CD4-positive, CD25-positive, alpha-beta regulatory T cell (primary cell): ENCODE measurements around the gene LRRFIP1. TPM values are rescaled to one million over a fixed set of nuclear protein-coding genes. Genes with fewer than 3 reads are reported as not detected.
"Not testable (repeated sequence)": the region's sequence is repeated elsewhere in the genome, so short reads cannot be mapped to it uniquely, and the experiment has no call there.

Experiments used
- ATAC-seq, 2 donors: fragments of 150-1000 bp; cut with Tn5 transposase; one replicate each; pipeline ENCODE4 v1.10.0; 2021; ENCODE audit warnings: low read depth in 2 of 2, moderate number of reproducible peaks in 2 of 2, moderate library complexity in 1 of 2
- DNase-seq, 3 donors: peaks; one replicate each; pipeline versions ENCODE4 v3.0.0 to v3.0.0-alpha.2; 2012 to 2022; ENCODE audit warnings: mixed read lengths in 1 of 3
- H3K27ac ChIP-seq: one replicate; pipeline ENCODE4 v1.7.0; 2013; ENCODE audit warnings: mild to moderate bottlenecking, low read length; ENCODE audit not compliant: insufficient read depth, poor library complexity, severe bottlenecking
- H3K27me3 ChIP-seq: one replicate; pipeline ENCODE4 v1.7.0; 2013; ENCODE audit warnings: low read length; ENCODE audit not compliant: control insufficient read depth, insufficient read depth
- H3K36me3 ChIP-seq: one replicate; pipeline ENCODE4 v1.7.0; 2013; ENCODE audit warnings: mild to moderate bottlenecking, low read length, moderate library complexity; ENCODE audit not compliant: control insufficient read depth, insufficient read depth
- H3K4me1 ChIP-seq: 2 replicates; pipeline ENCODE4 v1.7.0; 2013; ENCODE audit warnings: mild to moderate bottlenecking, low read length; ENCODE audit not compliant: insufficient read depth, control insufficient read depth, poor library complexity, severe bottlenecking
- H3K4me3 ChIP-seq: one replicate; pipeline ENCODE4 v1.7.0; 2013; ENCODE audit warnings: low read depth, mild to moderate bottlenecking, low read length, moderate library complexity
- H3K9me3 ChIP-seq, 2 experiments: 1 replicate in 1 of 2; 2 replicates in 1 of 2; pipeline ENCODE4 v1.7.0; 2013; ENCODE audit warnings: low read length in 2 of 2, mild to moderate bottlenecking in 1 of 2, moderate library complexity in 1 of 2; ENCODE audit not compliant: control insufficient read depth in 2 of 2
- H3K27ac Mint-ChIP-seq, 3 donors: one replicate each; pipeline ENCODE4 v1.8.0; 2020 to 2022; ENCODE audit warnings: mild to moderate bottlenecking in 3 of 3, mixed read lengths in 3 of 3, moderate library complexity in 2 of 3
- H3K27me3 Mint-ChIP-seq: one replicate; pipeline ENCODE4 v1.8.0; 2022; ENCODE audit warnings: mild to moderate bottlenecking, mixed read lengths
- H3K36me3 Mint-ChIP-seq: one replicate; pipeline ENCODE4 v1.8.0; 2020; ENCODE audit warnings: mixed read lengths
- H3K4me1 Mint-ChIP-seq, 4 donors: one replicate each; pipeline ENCODE4 v1.8.0; 2020 to 2022; ENCODE audit warnings: mixed read lengths in 4 of 4, mild to moderate bottlenecking in 1 of 4
- H3K4me3 Mint-ChIP-seq, 4 donors: one replicate each; pipeline ENCODE4 v1.8.0; 2020 to 2022; ENCODE audit warnings: mild to moderate bottlenecking in 4 of 4, mixed read lengths in 4 of 4, moderate library complexity in 3 of 4
- H3K9me3 Mint-ChIP-seq, 7 donors: one replicate each; pipeline ENCODE4 v1.8.0; 2020 to 2022; ENCODE audit warnings: mixed read lengths in 7 of 7, mild to moderate bottlenecking in 3 of 7, moderate library complexity in 2 of 7
- polyA plus RNA-seq, 4 donors: library from polyadenylated mRNA; unstranded; fragments of 300-500 nt; fragmentation: Illumina TruSeq; gene quantifications; one replicate each; pipeline ENCODE4 v1.2.3, GENCODE V29; 2021
- total RNA-seq: library from RNA; stranded (reverse); gene quantifications from one replicate; pipeline ENCODE4 v1.2.3, GENCODE V29; 2022

LRRFIP1 gene
- total and polyA plus RNA-seq, 5 donors from 2014 or later, result 69.4 to 183 (median 80.3) TPM

- no peaks in the 10 kb centered on the region for H3K9me3 ChIP-seq
- H3K27ac ChIP-seq, result no peak overlapping the region
- ATAC-seq, result no peak
- peaks cover 83% of the 10 kb centered on the region for H3K36me3 ChIP-seq
- Mint-ChIP-seq H3K27ac (no peak overlapping the region), H3K9me3 (no peaks in the 10 kb centered on the region), H3K4me1 (peaks cover 0 to 14% (median 4%) of the 10 kb centered on the region in 4 donors), H3K36me3 (peaks cover 63% of the 10 kb centered on the region), H3K27me3 (no peaks in the 10 kb centered on the region), H3K4me3 (no peak overlapping the region)
- no peaks in the 10 kb centered on the region for H3K4me1 ChIP-seq
- no peak for DNase-seq
- H3K27me3 ChIP-seq, result no peaks in the 10 kb centered on the region
- H3K4me3 ChIP-seq, result no peak overlapping the region
These were observed 146.4 kb downstream of the LRRFIP1 start for GRCh38 chr2:237773826-237774225.

DNA sequence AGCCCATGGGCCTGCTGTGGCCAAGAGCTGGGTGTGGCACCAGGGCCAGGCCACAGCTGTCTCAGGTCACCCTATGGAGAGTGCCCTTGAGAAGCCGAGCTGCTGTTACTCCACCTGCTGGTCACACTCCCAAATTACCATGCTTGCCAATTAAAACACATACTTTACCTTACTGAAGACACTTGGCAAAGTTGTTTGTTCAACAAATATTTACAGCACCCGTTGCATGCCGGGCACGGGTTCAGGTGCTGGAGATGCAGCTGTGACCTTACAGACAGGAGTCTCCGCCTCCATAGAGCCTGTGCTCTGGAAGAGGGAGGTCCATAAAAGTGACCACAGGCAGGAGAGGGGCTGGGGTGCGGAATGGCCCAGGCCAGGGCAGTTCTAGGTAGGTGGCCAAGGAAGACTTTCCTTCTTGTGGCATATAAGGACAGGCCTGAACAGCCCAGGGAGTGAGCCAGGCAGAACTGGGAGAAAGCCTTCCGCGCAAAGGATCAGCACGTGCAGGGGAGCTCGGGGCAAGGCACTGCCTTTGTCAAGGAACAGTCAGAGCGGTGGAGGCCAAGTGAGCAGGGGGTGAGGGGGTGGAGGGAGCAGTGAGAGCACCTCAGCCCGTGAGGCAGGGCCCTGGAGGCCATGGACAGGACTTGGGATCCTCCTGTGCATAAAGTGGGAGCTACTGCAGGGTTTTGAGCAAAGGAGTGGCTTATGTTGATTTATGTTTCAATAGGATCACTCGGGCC is 147.6 kb downstream of the LRRFIP1 start:
- H3K4me1 ChIP-seq, result no peaks in the 10 kb centered on the region
- peaks cover 65% of the 10 kb centered on the region for H3K36me3 Mint-ChIP-seq
- no peaks in the 10 kb centered on the region for H3K9me3 ChIP-seq
- H3K27ac ChIP-seq, result no peak overlapping the region
- no peak overlapping the region for H3K4me3 ChIP-seq
- peak overlapping the region in 1 of 4 donors; percentile 24 for H3K4me3 Mint-ChIP-seq
- no peaks in the 10 kb centered on the region for H3K27me3 Mint-ChIP-seq
- H3K27ac Mint-ChIP-seq, result peak overlapping the region in 1 of 3 donors; percentile 58
- no peaks in the 10 kb centered on the region for H3K9me3 Mint-ChIP-seq
- peaks cover 83% of the 10 kb centered on the region for H3K36me3 ChIP-seq
- peak in 2 of 3 donors; percentile 29 to 65 for DNase-seq
- peaks cover 0 to 7% (median 4%) of the 10 kb centered on the region in 4 donors for H3K4me1 Mint-ChIP-seq
- ATAC-seq, result no peak
- no peaks in the 10 kb centered on the region for H3K27me3 ChIP-seq

GRCh38 chr2:237779521-237779920 is 152.1 kb downstream of the LRRFIP1 start:
- H3K4me3 Mint-ChIP-seq, result no peak overlapping the region
- peaks cover 74% of the 10 kb centered on the region for H3K36me3 ChIP-seq
- peaks cover 0 to 1% of the 10 kb centered on the region in 2 experiments for H3K9me3 ChIP-seq
- DNase-seq, result no peak
- H3K27ac ChIP-seq, result no peak overlapping the region
- H3K4me1 ChIP-seq, result no peaks in the 10 kb centered on the region
- H3K27ac Mint-ChIP-seq, result no peak overlapping the region
- no peaks in the 10 kb centered on the region for H3K27me3 Mint-ChIP-seq
- ATAC-seq, result no peak
- H3K9me3 Mint-ChIP-seq, result peaks cover 0 to 5% (median 0%) of the 10 kb centered on the region in 7 donors
- H3K27me3 ChIP-seq, result no peaks in the 10 kb centered on the region
- peaks cover 0 to 7% (median 2%) of the 10 kb centered on the region in 4 donors for H3K4me1 Mint-ChIP-seq
- H3K36me3 Mint-ChIP-seq, result peaks cover 65% of the 10 kb centered on the region
- H3K4me3 ChIP-seq, result no peak overlapping the region

DNA sequence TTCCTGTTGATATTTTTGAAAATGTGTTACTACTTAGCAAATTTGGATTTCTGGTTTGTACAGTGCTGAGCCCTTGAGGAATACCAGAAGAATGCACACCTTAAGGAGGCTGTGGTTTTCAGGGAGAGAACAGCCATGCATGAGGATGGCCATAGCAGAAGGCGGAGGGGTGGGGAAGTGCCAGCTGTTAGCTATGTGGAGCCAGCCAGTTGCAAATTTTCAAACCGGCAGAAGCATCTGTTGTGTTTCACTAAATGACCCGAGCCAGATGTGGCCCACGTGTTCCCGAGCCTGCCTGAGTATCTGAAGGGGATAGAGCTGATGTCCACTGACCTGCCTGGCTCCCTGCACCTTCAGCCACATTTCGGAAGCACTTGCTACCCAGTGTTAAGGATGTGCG is 154.8 kb downstream of the LRRFIP1 start:
- ATAC-seq, result no peak
- no peak overlapping the region for H3K27ac ChIP-seq

GRCh38 chr2:237783678-237784077 is 156.3 kb downstream of the LRRFIP1 start:
- H3K27me3 ChIP-seq, H3K4me1 ChIP-seq, H3K27me3 Mint-ChIP-seq, H3K9me3 ChIP-seq, DNase-seq, ATAC-seq, H3K27ac ChIP-seq, H3K4me3 ChIP-seq, H3K4me1 Mint-ChIP-seq, H3K27ac Mint-ChIP-seq, H3K4me3 Mint-ChIP-seq: not testable (repeated sequence)
- Mint-ChIP-seq H3K9me3 (peaks cover 0 to 16% (median 0%) of the 10 kb centered on the region in 7 donors), H3K36me3 (peaks cover 46% of the 10 kb centered on the region)
- peaks cover 57% of the 10 kb centered on the region for H3K36me3 ChIP-seq

More for the DNA sequence above, 154.8 kb downstream of the LRRFIP1 start:
- Mint-ChIP-seq H3K27ac (no peak overlapping the region), H3K36me3 (peaks cover 54% of the 10 kb centered on the region), H3K27me3 (no peaks in the 10 kb centered on the region), H3K9me3 (peaks cover 0 to 14% (median 0%) of the 10 kb centered on the region in 7 donors), H3K4me3 (no peak overlapping the region), H3K4me1 (no peaks in the 10 kb centered on the region)
- Histone ChIP-seq H3K27me3 (no peaks in the 10 kb centered on the region), H3K9me3 (peaks cover 0 to 5% of the 10 kb centered on the region in 2 experiments), H3K4me3 (no peak overlapping the region), H3K36me3 (peaks cover 69% of the 10 kb centered on the region), H3K4me1 (no peaks in the 10 kb centered on the region)
- DNase-seq, result no peak

DNA sequence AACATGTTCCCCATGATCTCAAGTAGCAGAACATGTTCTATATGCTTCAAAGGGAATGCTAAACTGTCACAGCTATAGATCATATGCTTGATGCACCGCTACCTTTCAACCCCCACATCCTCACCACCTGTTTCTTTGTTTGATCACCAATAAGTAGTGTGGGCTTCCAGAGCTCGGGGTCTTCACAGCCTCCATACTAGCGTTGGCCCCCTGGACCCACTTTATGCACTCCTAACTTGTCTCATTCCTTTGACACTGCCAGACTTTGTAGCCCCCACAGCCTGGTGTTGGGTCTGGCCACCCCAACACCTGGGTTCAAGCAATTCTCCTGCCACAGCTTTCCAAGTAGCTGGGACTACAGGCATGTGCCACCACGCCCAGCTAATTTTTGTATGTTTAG is 159.5 kb downstream of the LRRFIP1 start:
- Histone ChIP-seq H3K27ac (no peak overlapping the region), H3K4me1 (no peaks in the 10 kb centered on the region), H3K36me3 (peaks cover 25% of the 10 kb centered on the region), H3K4me3 (no peak overlapping the region), H3K9me3 (peaks cover 0 to 5% of the 10 kb centered on the region in 2 experiments), H3K27me3 (no peaks in the 10 kb centered on the region)
- ATAC-seq (no peak), DNase-seq (no peak)
- H3K4me1 Mint-ChIP-seq, result peaks cover 2 to 5% (median 4%) of the 10 kb centered on the region in 4 donors
- H3K36me3 Mint-ChIP-seq, result peaks cover 33% of the 10 kb centered on the region
- no peak overlapping the region for H3K27ac Mint-ChIP-seq
- peaks cover 0 to 16% (median 0%) of the 10 kb centered on the region in 7 donors for H3K9me3 Mint-ChIP-seq
- H3K27me3 Mint-ChIP-seq, result no peaks in the 10 kb centered on the region
- H3K4me3 Mint-ChIP-seq, result no peak overlapping the region

DNA sequence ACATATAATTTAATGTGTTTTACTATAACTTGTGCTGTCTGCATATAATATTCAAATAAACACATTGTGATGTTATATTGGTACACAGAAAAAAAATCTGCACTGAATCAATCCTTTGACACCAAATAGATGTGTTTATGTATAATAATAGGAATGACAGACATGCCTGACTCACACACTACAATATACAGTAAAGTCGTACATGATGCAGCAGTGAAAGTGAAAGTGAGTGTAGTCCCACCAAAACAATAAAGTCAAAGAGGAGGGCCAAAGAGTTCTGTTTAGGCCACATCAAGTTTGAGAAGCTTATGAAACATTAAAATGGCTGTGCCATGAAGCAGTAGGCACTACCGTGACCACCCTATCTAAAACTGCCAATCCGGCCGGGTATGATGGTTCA is 163.0 kb downstream of the LRRFIP1 start:
- Mint-ChIP-seq H3K27me3 (no peaks in the 10 kb centered on the region), H3K36me3 (peaks cover 26% of the 10 kb centered on the region), H3K4me3 (no peak overlapping the region), H3K4me1 (peaks cover 2 to 15% (median 4%) of the 10 kb centered on the region in 4 donors), H3K27ac (no peak overlapping the region), H3K9me3 (peaks cover 0 to 11% (median 1%) of the 10 kb centered on the region in 7 donors)
- ATAC-seq (no peak), DNase-seq (peak in 1 of 3 donors; percentile 18)
- Histone ChIP-seq H3K4me1 (no peaks in the 10 kb centered on the region), H3K4me3 (no peak overlapping the region), H3K27ac (no peak overlapping the region), H3K27me3 (no peaks in the 10 kb centered on the region), H3K9me3 (peaks cover 0 to 3% of the 10 kb centered on the region in 2 experiments), H3K36me3 (peaks cover 12% of the 10 kb centered on the region)
